C4-2B (cell line): ENCODE measurements around the gene MICU1.

Source experiments
- ZFX ChIP-seq: fragments of 450-650 bp; IDR thresholded peaks from 2 replicates; pipeline ENCODE4 v1.6.1; 2017
- TF ChIP-seq, protein P1 (sequence below): fragments of 450-650 bp; conservative IDR thresholded peaks from 2 replicates; pipeline ENCODE4 v1.5.1; 2017; ENCODE audit warnings: mild to moderate bottlenecking

DNA sequence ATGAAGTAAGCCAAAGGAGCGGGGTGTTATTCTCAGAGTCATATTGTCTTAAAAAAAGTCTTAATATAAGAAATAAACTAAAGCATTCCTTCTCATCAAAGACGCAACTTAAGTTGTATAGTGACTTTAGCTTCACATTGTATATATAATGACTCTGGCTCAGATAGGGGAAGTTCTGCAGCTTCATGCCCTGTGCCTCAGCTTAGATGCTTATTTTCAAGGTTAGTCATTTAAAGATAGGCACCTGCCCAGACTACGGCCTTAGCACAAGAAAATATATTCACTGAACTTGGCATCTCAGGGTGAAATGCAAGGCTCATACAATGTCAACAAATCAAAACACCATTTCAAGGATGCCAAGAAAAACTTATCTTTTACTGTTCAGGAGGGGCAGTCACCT lies 218.4 kb downstream of the MICU1 start:
- TF ChIP-seq, protein P1, sequence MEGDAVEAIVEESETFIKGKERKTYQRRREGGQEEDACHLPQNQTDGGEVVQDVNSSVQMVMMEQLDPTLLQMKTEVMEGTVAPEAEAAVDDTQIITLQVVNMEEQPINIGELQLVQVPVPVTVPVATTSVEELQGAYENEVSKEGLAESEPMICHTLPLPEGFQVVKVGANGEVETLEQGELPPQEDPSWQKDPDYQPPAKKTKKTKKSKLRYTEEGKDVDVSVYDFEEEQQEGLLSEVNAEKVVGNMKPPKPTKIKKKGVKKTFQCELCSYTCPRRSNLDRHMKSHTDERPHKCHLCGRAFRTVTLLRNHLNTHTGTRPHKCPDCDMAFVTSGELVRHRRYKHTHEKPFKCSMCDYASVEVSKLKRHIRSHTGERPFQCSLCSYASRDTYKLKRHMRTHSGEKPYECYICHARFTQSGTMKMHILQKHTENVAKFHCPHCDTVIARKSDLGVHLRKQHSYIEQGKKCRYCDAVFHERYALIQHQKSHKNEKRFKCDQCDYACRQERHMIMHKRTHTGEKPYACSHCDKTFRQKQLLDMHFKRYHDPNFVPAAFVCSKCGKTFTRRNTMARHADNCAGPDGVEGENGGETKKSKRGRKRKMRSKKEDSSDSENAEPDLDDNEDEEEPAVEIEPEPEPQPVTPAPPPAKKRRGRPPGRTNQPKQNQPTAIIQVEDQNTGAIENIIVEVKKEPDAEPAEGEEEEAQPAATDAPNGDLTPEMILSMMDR: no peak
- no peak for TF ChIP-seq ZFX
